Measurements from ENCODE around the gene BOLA2B.

Gene BOLA2B

DNA sequence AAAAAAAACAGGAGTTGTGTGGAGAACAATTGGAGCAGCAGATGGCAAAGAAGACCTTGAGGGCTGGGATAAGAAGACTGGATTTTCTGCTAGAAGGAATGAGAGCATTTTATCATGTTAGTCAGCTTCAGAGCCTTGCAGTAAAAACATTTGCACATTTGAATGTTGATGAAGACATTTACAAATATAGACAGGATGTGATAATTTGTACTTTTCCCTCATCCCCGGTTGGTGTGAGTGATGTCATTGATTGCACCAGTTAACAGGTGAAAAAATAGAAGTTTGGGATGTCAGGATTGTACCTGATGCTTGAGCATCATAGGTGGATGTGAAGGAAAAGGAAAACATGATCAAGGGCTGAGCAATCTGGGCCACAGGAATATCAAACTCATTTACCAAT, 47.8 kb downstream of the BOLA2B start:
- no peak for DNase-seq (ENCODE audit: low read depth, low spot score)
- no peak overlapping the region for H3K27ac ChIP-seq

DNA sequence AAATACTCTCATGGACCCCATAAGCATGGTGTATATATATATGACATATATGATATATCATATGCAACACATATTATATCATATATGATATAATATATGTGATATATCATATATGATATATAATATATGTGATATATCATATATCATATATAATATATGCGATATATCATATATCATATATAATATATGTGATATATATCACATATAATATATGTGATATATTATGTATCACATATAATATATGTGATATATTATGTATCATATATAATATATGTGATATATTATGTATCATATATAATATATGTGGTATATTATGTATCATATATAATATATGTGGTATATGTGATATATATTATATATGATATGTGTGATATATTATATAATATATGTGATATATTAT, 48.5 kb downstream of the BOLA2B start:
- DNase-seq (ENCODE audit: low read depth, low spot score), result no peak
- no peak overlapping the region for H3K27ac ChIP-seq

DNA sequence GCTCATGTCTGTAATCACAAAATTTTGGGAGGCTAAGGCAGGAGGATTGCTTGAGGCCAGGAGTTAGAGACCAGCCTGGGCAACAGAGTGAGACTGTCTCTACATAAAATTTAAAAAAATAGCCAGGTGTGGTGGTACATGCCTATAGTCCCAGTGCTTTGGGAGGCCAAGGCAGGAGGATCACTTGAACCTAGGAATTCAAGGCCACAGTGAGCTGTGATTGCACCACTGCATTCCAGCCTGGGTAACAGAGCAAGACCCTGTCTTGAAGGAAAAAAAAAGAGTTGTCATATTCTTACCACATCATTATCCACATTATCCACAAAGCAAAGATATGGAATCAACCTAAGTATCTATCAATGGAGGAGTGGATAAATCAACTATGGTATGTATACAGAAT, 49.4 kb downstream of the BOLA2B start:
- DNase-seq (ENCODE audit: low read depth, low spot score), result no peak
- H3K27ac ChIP-seq, result no peak overlapping the region

DNA sequence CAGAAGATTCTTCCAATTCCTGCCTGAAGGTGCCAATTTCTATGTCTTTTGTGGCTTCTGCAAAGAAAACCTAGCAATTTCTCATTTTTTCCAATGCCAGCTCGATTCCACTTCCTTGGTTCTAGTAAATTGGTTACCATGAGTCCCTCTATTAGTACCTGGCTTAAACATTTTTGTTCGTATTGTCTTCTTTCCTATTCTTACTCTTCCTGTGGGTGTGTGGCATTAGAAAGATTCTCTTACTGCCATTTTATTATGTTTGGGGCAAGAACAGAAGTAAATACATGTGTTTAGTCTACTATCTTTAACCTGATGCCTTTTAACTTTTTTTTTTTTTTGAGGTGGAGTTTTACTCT, 50.1 kb downstream of the BOLA2B start:
- no peak overlapping the region for H3K27ac ChIP-seq
- DNase-seq (ENCODE audit: low read depth, low spot score), result no peak

All from epithelial cell of prostate (primary cell).